Suprapubic skin (tissue), 3 donors: ENCODE data around the gene RELN.

Experiments used
- EP300 ChIP-seq: sonication (generic); formaldehyde crosslinking; IDR thresholded peaks from one replicate; pipeline ENCODE4 v1.6.1; 2017; ENCODE audit warnings: antibody characterized with exemption
- POLR2A ChIP-seq, 2 donors: fragments of 450-650 bp; IDR thresholded peaks; one replicate each; pipeline ENCODE4 v1.6.1; 2017; ENCODE audit warnings: antibody characterized with exemption in 2 of 2, mild to moderate bottlenecking in 2 of 2, moderate library complexity in 2 of 2
- TF ChIP-seq, protein P1 (sequence below), 2 donors: fragments of 200-600 bp in 1 of 2; fragments of 450-650 bp in 1 of 2; sonication (generic) in 1 of 2; IDR thresholded peaks; one replicate each; pipeline ENCODE4 v1.5.1; 2016 to 2019; ENCODE audit warnings: antibody characterized with exemption in 2 of 2, mild to moderate bottlenecking in 1 of 2, moderate library complexity in 1 of 2

DNA sequence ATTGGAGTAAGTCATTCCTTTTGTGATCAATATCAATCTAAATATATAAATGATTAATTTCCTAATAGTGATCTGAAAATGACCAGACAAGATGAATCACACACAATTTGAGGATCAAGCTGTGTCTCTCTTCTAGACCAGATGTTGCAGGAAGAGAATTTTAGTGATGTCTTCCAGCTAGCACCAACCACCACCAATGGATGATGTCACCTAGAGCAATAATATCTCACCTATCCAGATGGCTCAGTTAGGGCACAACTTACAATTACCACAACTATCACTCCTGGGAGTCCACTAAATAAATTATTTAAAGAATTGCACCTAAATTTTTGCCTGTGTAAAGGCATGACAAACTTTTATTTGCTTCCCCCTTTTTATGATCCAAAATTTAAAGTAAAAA is 25.2 kb downstream of the RELN start:
- no peak for TF ChIP-seq POLR2A (IDR thresholded peaks at IDR 0.05)
- TF ChIP-seq, protein P1, sequence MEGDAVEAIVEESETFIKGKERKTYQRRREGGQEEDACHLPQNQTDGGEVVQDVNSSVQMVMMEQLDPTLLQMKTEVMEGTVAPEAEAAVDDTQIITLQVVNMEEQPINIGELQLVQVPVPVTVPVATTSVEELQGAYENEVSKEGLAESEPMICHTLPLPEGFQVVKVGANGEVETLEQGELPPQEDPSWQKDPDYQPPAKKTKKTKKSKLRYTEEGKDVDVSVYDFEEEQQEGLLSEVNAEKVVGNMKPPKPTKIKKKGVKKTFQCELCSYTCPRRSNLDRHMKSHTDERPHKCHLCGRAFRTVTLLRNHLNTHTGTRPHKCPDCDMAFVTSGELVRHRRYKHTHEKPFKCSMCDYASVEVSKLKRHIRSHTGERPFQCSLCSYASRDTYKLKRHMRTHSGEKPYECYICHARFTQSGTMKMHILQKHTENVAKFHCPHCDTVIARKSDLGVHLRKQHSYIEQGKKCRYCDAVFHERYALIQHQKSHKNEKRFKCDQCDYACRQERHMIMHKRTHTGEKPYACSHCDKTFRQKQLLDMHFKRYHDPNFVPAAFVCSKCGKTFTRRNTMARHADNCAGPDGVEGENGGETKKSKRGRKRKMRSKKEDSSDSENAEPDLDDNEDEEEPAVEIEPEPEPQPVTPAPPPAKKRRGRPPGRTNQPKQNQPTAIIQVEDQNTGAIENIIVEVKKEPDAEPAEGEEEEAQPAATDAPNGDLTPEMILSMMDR (IDR thresholded peaks at IDR 0.05): no peak
- no peak for TF ChIP-seq EP300
